Panc1 (cell line): ENCODE data around the gene WFDC12. TPM values are rescaled to one million over a fixed set of nuclear protein-coding genes. Genes with fewer than 3 reads are reported as not detected.

ENCODE experiments used
- ATAC-seq: fragments of 200-7000 bp; cut with Tn5 transposase; 2 replicates; pipeline ENCODE4 v1.9.1; 2020; ENCODE audit warnings: mild to moderate bottlenecking, moderate library complexity
- Bru-seq: library from RNA; stranded (reverse); fragments of 400-500 nt; gene quantifications from one replicate; lab custom pipeline; 2021; lab: Mats Ljungman, UMichigan
- BruChase-seq, 2 experiments: library from RNA; stranded (reverse); fragments of 400-500 nt; gene quantifications; one replicate each; lab custom pipeline; 2021; lab: Mats Ljungman, UMichigan
- BruUV-seq: library from RNA; stranded (reverse); fragments of 400-500 nt; replicated peaks from 2 replicates; lab custom pipeline; 2021; lab: Mats Ljungman, UMichigan
- CTCF ChIA-PET: fragments of 300-600 bp; sonication (Branson Sonifier 250); formaldehyde crosslinking; loops from one replicate; lab custom pipeline; 2022; ENCODE audit warnings: antibody characterized with exemption; lab: Charles Lee
- POLR2A ChIA-PET: fragments of 300-600 bp; sonication (Branson Sonifier 250); formaldehyde crosslinking; loops from one replicate; lab custom pipeline; 2022; ENCODE audit warnings: antibody characterized with exemption; lab: Charles Lee
- DNase-seq: peaks from one replicate; pipeline ENCODE4 v3.0.0-alpha.2; 2010; ENCODE audit warnings: low read depth, low spot score
- H3K27ac ChIP-seq: 2 replicates; pipeline ENCODE4 v1.5.1; 2011; ENCODE audit warnings: mild to moderate bottlenecking, low read length, inconsistent platforms
- H3K27me3 ChIP-seq: fragments of 200-500 bp; sonication (Bioruptor generic); 2 replicates; pipeline ENCODE4 v1.6.0; 2014; ENCODE audit warnings: low read length, inconsistent platforms; ENCODE audit not compliant: control insufficient read depth, insufficient read depth
- H3K36me3 ChIP-seq: fragments of 200-500 bp; sonication (Bioruptor generic); 2 replicates; pipeline ENCODE4 v1.5.1; 2014; ENCODE audit warnings: inconsistent platforms, mild to moderate bottlenecking, low read length, moderate library complexity; ENCODE audit not compliant: control insufficient read depth, insufficient read depth
- H3K4me1 ChIP-seq: 2 replicates; pipeline ENCODE4 v1.5.1; 2011; ENCODE audit warnings: inconsistent platforms, mild to moderate bottlenecking, low read length, moderate library complexity; ENCODE audit not compliant: control insufficient read depth, insufficient read depth
- H3K4me3 ChIP-seq, 2 experiments: 2 replicates each; pipeline ENCODE4 v1.5.1; 2011 to 2012; ENCODE audit warnings: low read depth in 2 of 2, low read length in 2 of 2, mild to moderate bottlenecking in 2 of 2, inconsistent platforms in 1 of 2, moderate library complexity in 1 of 2
- H3K9me3 ChIP-seq: fragments of 200-500 bp; sonication (Bioruptor generic); 2 replicates; pipeline ENCODE4 v1.5.1; 2014; ENCODE audit warnings: low read depth, mild to moderate bottlenecking, inconsistent platforms, low read length, moderate library complexity; ENCODE audit not compliant: control insufficient read depth, insufficient read depth
- POLR2AphosphoS5 ChIP-seq: IDR thresholded peaks from 2 replicates; pipeline ENCODE4 v1.6.1; 2012; ENCODE audit warnings: mild to moderate bottlenecking, low read depth, low read length, moderate library complexity
- SIN3A ChIP-seq: IDR thresholded peaks from 2 replicates; pipeline ENCODE4 v1.6.1; 2012; ENCODE audit warnings: low read depth, mild to moderate bottlenecking, low read length, moderate library complexity, borderline replicate concordance; ENCODE audit not compliant: insufficient read depth
- TCF7L2 ChIP-seq: IDR thresholded peaks from 2 replicates; pipeline ENCODE4 v1.6.1; 2011; ENCODE audit warnings: mild to moderate bottlenecking, low read depth, low read length, inconsistent platforms
- in situ Hi-C: cut with HindIII; loops from 2 replicates; pipeline ENCODE4 v1.10.0; 2016; ENCODE audit warnings: low sequenced_read_pairs, low pct_unique_long_range_greater_than_20kb
- intact Hi-C: fragments of 100-400 bp; cut with micrococcal nuclease; formaldehyde crosslinking; loops from one replicate; pipeline ENCODE4 v1.10.0; 2022; ENCODE audit not compliant: unreplicated experiment
- long read RNA-seq: library from polyadenylated mRNA; unstranded; transcript quantifications from one replicate; pipeline ENCODE4 v2.0.0, GENCODE V29; 2021; ENCODE audit not compliant: unreplicated experiment
- polyA plus RNA-seq: library from polyadenylated mRNA; unstranded; fragments of >200 nt; gene quantifications from one replicate; pipeline ENCODE4 v1.2.1, GENCODE V29; 2012; ENCODE audit warnings: missing spikeins; ENCODE audit not compliant: insufficient read length
- total RNA-seq: library from RNA; stranded (reverse); gene quantifications from one replicate; pipeline ENCODE4 v1.2.1, GENCODE V29; 2021; ENCODE audit not compliant: unreplicated experiment
- TF ChIP-seq, protein P1 (sequence below): fragments of 450-650 bp; IDR thresholded peaks from 2 replicates; pipeline ENCODE4 v1.5.1; 2017; ENCODE audit warnings: mild to moderate bottlenecking
- TF ChIP-seq, protein P2 (sequence below), 2 experiments: IDR thresholded peaks; 2 replicates each; pipeline ENCODE4 v1.6.1; 2011 to 2012; ENCODE audit warnings: low read depth in 2 of 2, control low read depth in 1 of 2, low read length in 1 of 2, mild to moderate bottlenecking in 1 of 2, moderate library complexity in 1 of 2; ENCODE audit not compliant: insufficient read depth in 1 of 2

WFDC12 gene, protein sequence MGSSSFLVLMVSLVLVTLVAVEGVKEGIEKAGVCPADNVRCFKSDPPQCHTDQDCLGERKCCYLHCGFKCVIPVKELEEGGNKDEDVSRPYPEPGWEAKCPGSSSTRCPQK
- total RNA-seq (not detected), Bru-seq, nascent RNA (not detected), BruChase-seq, experiment 1, labeled RNA remaining after a 2-hour chase (not detected), BruChase-seq, experiment 2, labeled RNA remaining after a 6-hour chase (not detected)
- polyA plus RNA-seq = not detected
- long read RNA-seq = 0 reads

DNA sequence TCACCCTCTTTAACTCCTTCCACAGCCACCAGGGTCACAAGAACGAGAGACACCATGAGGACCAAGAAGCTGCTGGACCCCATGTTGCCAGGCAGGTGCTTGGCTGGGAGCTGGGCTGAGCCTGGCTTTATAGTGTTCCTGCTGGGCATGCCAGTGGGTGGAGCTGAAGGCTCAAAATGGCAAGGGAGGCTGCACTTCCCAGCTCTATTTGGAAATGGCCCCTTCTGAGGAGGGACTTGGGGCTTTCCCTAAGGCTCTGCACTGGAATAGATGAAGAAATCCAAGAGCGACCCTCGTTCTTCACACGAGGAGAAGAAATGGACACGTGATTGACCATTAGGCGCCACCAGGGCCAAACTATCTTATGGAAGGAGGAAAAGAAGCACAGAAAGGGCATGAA lies at the start of gene WFDC12:
Gene WFDC12, minus strand, starts transcription at position 101 of the 400 bp plus-strand sequence. Its CDS starts 18 bp downstream, at position 83.
- Histone ChIP-seq H3K4me3 (no peak within 1 kb of the TSS), H3K36me3 (no peaks in the 10 kb centered on the region), H3K4me1 (no peaks in the 10 kb centered on the region), H3K27ac (no peak within 1 kb of the TSS), H3K27me3 (peaks cover 15% of the 10 kb centered on the region), H3K9me3 (no peaks in the 10 kb centered on the region)
- TF ChIP-seq POLR2AphosphoS5 (no peak), SIN3A (no peak), TCF7L2 (no peak)
- TF ChIP-seq, protein P1, sequence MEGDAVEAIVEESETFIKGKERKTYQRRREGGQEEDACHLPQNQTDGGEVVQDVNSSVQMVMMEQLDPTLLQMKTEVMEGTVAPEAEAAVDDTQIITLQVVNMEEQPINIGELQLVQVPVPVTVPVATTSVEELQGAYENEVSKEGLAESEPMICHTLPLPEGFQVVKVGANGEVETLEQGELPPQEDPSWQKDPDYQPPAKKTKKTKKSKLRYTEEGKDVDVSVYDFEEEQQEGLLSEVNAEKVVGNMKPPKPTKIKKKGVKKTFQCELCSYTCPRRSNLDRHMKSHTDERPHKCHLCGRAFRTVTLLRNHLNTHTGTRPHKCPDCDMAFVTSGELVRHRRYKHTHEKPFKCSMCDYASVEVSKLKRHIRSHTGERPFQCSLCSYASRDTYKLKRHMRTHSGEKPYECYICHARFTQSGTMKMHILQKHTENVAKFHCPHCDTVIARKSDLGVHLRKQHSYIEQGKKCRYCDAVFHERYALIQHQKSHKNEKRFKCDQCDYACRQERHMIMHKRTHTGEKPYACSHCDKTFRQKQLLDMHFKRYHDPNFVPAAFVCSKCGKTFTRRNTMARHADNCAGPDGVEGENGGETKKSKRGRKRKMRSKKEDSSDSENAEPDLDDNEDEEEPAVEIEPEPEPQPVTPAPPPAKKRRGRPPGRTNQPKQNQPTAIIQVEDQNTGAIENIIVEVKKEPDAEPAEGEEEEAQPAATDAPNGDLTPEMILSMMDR = no peak
- TF ChIP-seq, protein P2, sequence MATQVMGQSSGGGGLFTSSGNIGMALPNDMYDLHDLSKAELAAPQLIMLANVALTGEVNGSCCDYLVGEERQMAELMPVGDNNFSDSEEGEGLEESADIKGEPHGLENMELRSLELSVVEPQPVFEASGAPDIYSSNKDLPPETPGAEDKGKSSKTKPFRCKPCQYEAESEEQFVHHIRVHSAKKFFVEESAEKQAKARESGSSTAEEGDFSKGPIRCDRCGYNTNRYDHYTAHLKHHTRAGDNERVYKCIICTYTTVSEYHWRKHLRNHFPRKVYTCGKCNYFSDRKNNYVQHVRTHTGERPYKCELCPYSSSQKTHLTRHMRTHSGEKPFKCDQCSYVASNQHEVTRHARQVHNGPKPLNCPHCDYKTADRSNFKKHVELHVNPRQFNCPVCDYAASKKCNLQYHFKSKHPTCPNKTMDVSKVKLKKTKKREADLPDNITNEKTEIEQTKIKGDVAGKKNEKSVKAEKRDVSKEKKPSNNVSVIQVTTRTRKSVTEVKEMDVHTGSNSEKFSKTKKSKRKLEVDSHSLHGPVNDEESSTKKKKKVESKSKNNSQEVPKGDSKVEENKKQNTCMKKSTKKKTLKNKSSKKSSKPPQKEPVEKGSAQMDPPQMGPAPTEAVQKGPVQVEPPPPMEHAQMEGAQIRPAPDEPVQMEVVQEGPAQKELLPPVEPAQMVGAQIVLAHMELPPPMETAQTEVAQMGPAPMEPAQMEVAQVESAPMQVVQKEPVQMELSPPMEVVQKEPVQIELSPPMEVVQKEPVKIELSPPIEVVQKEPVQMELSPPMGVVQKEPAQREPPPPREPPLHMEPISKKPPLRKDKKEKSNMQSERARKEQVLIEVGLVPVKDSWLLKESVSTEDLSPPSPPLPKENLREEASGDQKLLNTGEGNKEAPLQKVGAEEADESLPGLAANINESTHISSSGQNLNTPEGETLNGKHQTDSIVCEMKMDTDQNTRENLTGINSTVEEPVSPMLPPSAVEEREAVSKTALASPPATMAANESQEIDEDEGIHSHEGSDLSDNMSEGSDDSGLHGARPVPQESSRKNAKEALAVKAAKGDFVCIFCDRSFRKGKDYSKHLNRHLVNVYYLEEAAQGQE (IDR thresholded peaks at IDR 0.05; ENCODE audit: insufficient read depth in 1 of 2, low read depth in 2 of 2, low read length in 1 of 2) = no peak
- no TSS peak for BruUV-seq
- CTCF ChIA-PET = interaction anchor here (0.6 kb wide), 1 partner anchor 76 kb away, joined by 4 read pairs; no protein-coding TSS in a partner anchor
- in situ Hi-C loops = no loop called here
- no peak for DNase-seq
- POLR2A ChIA-PET = no interaction called here
- ATAC-seq = no peak
- intact Hi-C loops = loop anchor here (5.0 kb wide), 1 partner anchor 103 kb away; no protein-coding TSS in a partner anchor

DNA sequence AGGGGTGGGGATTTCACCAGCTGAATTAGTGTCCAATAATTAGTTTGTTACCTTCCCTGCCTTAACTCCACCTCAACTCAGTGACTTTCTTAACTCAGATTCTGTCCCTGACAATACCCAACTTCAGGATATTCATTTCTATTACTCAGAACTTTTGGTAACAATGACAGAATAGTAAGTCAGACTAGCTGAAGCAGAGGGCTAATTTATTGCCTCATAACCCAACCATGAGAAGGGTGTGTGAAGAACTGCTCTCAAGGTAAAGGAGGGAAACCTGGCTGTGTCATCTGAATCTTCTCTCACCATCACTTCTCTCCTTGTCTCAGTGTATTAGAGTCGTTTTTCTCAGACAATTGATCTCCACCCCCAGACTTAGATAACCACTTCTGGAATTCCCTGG lies 49.3 kb upstream of the WFDC12 start:
- ATAC-seq = no peak
- BruUV-seq = no TSS peak
- in situ Hi-C loops = no loop called here

More for the DNA sequence above, 49.3 kb upstream of the WFDC12 start:
- Histone ChIP-seq H3K27ac (no peak overlapping the region), H3K4me3 (no peak overlapping the region), H3K36me3 (no peaks in the 10 kb centered on the region), H3K4me1 (no peaks in the 10 kb centered on the region), H3K9me3 (no peaks in the 10 kb centered on the region), H3K27me3 (no peaks in the 10 kb centered on the region; the same call in 1 of the 2 replicates)
- ChIA-PET POLR2A (no interaction called here), CTCF (no interaction called here)
- TF ChIP-seq, protein P1 = no peak
- TF ChIP-seq TCF7L2 = no peak
- TF ChIP-seq SIN3A = no peak
- intact Hi-C loops = no loop called here
- no peak for DNase-seq
